GM12878 (cell line): ENCODE results near the gene MFSD6.

Experiments
- CTCF ChIP-seq, 3 experiments: IDR thresholded peaks in 2 of 3; conservative IDR thresholded peaks in 1 of 3; 2 replicates each; pipeline ENCODE4 v1.5.1; 2011; ENCODE audit warnings: low read depth in 3 of 3, low read length in 3 of 3, mild to moderate bottlenecking in 3 of 3, control low read depth in 2 of 3, moderate library complexity in 2 of 3, inconsistent platforms in 1 of 3, mixed read lengths in 1 of 3; ENCODE audit not compliant: control insufficient read depth in 2 of 3, insufficient read depth in 1 of 3; ENCODE audit errors: extremely low read depth in 1 of 3
- EZH2 ChIP-seq: IDR thresholded peaks from 2 replicates; pipeline ENCODE4 v1.6.1; 2012; ENCODE audit warnings: low read depth, mild to moderate bottlenecking, control low read depth, inconsistent platforms, low read length, borderline replicate concordance; ENCODE audit not compliant: control insufficient read depth
- HDAC6 ChIP-seq: fragments of 200-600 bp; sonication (generic); IDR thresholded peaks from one replicate; pipeline ENCODE4 v1.8.0; 2017; ENCODE audit warnings: antibody characterized with exemption; ENCODE audit not compliant: unreplicated experiment
- NFIC ChIP-seq: IDR thresholded peaks from 2 replicates; pipeline ENCODE4 v1.6.1; 2012; ENCODE audit warnings: low read depth, mild to moderate bottlenecking, inconsistent platforms, low read length, moderate library complexity
- NR2C1 ChIP-seq: fragments of 450-650 bp; IDR thresholded peaks from 2 replicates; pipeline ENCODE4 v1.6.1; 2017; ENCODE audit warnings: antibody characterized with exemption, mild to moderate bottlenecking, moderate library complexity
- POLR2AphosphoS5 ChIP-seq: IDR thresholded peaks from 2 replicates; pipeline ENCODE4 v1.6.1; 2011; ENCODE audit warnings: mild to moderate bottlenecking, low read length, inconsistent platforms
- RAD21 ChIP-seq: IDR thresholded peaks from 2 replicates; pipeline ENCODE4 v1.6.1; 2011; ENCODE audit warnings: mild to moderate bottlenecking, low read depth, low read length, moderate library complexity; ENCODE audit not compliant: insufficient read depth
- SMC3 ChIP-seq: IDR thresholded peaks from 2 replicates; pipeline ENCODE4 v1.6.1; 2011; ENCODE audit warnings: low read length, improper control_type of control experiment, borderline replicate concordance
- STAT1 ChIP-seq: fragments of 450-650 bp; conservative IDR thresholded peaks from 2 replicates; pipeline ENCODE4 v1.6.1; 2014; ENCODE audit warnings: antibody characterized with exemption, mild to moderate bottlenecking
- ZNF384 ChIP-seq: IDR thresholded peaks from 2 replicates; pipeline ENCODE4 v1.6.1; 2012; ENCODE audit warnings: low read depth, mild to moderate bottlenecking, low read length, improper control_type of control experiment, borderline replicate concordance
- TF ChIP-seq, protein P1 (sequence below): IDR thresholded peaks from 2 replicates; pipeline ENCODE4 v1.6.1; 2011; ENCODE audit warnings: low read depth, low read length, improper control_type of control experiment, borderline replicate concordance
- TF ChIP-seq, protein P2 (sequence below): fragments of 450-650 bp; IDR thresholded peaks from 2 replicates; pipeline ENCODE4 v1.6.1; 2016; ENCODE audit warnings: mild to moderate bottlenecking

GRCh38 chr2:190532581-190532980 is 124.4 kb downstream of the MFSD6 start:
- TF ChIP-seq STAT1 (no peak), CTCF (IDR thresholded peaks at IDR 0.05 in 2 of 3, conservative IDR thresholded peaks at IDR 0.05 in 1 of 3; ENCODE audit: control insufficient read depth in 2 of 3, extremely low read depth in 1 of 3, insufficient read depth in 1 of 3, low read depth in 3 of 3, low read length in 3 of 3) (no peak), ZNF384 (no peak), RAD21 (no peak), POLR2AphosphoS5 (no peak; the same call in 1 of the 2 replicates), SMC3 (no peak), NR2C1 (no peak), NFIC (no peak), HDAC6 (no peak), EZH2 (no peak)
- TF ChIP-seq, protein P1, sequence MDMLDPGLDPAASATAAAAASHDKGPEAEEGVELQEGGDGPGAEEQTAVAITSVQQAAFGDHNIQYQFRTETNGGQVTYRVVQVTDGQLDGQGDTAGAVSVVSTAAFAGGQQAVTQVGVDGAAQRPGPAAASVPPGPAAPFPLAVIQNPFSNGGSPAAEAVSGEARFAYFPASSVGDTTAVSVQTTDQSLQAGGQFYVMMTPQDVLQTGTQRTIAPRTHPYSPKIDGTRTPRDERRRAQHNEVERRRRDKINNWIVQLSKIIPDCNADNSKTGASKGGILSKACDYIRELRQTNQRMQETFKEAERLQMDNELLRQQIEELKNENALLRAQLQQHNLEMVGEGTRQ = no peak
- TF ChIP-seq, protein P2, sequence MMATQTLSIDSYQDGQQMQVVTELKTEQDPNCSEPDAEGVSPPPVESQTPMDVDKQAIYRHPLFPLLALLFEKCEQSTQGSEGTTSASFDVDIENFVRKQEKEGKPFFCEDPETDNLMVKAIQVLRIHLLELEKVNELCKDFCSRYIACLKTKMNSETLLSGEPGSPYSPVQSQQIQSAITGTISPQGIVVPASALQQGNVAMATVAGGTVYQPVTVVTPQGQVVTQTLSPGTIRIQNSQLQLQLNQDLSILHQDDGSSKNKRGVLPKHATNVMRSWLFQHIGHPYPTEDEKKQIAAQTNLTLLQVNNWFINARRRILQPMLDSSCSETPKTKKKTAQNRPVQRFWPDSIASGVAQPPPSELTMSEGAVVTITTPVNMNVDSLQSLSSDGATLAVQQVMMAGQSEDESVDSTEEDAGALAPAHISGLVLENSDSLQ = no peak
